NT2/D1 (cell line): ENCODE results near the gene FNTB.

Experiments used
- DNase-seq: peaks from one replicate; pipeline ENCODE4 v3.0.0-alpha.2; 2011; ENCODE audit warnings: low read depth, low spot score
- H3K27me3 ChIP-seq: 2 replicates; pipeline ENCODE4 v1.6.0; 2011; ENCODE audit warnings: mild to moderate bottlenecking; ENCODE audit not compliant: insufficient read length, insufficient read depth
- H3K36me3 ChIP-seq: 2 replicates; pipeline ENCODE4 v1.6.1; 2011; ENCODE audit warnings: mild to moderate bottlenecking, low read length, mixed read lengths; ENCODE audit not compliant: insufficient read depth, insufficient read length
- H3K4me1 ChIP-seq: 2 replicates; pipeline ENCODE4 v1.5.1; 2011; ENCODE audit not compliant: insufficient read depth, insufficient read length
- H3K4me3 ChIP-seq: 2 replicates; pipeline ENCODE4 v1.5.1; 2011; ENCODE audit warnings: low read depth; ENCODE audit not compliant: insufficient read length
- H3K9ac ChIP-seq: 2 replicates; pipeline ENCODE4 v1.6.0; 2011; ENCODE audit warnings: low read depth; ENCODE audit not compliant: insufficient read length
- H3K9me3 ChIP-seq: 2 replicates; pipeline ENCODE4 v1.5.1; 2011; ENCODE audit warnings: mild to moderate bottlenecking, low read length; ENCODE audit not compliant: insufficient read depth
- SUZ12 ChIP-seq: IDR thresholded peaks from 2 replicates; pipeline ENCODE4 v1.6.1; 2011; ENCODE audit not compliant: insufficient read length, insufficient read depth; ENCODE audit errors: extremely low read depth
- YY1 ChIP-seq: IDR thresholded peaks from 2 replicates; pipeline ENCODE4 v1.6.1; 2011; ENCODE audit not compliant: insufficient read length, insufficient read depth
- ZNF274 ChIP-seq: IDR thresholded peaks from 2 replicates; pipeline ENCODE4 v1.6.1; 2011; ENCODE audit warnings: mild to moderate bottlenecking, low read depth, low read length

FNTB gene

DNA sequence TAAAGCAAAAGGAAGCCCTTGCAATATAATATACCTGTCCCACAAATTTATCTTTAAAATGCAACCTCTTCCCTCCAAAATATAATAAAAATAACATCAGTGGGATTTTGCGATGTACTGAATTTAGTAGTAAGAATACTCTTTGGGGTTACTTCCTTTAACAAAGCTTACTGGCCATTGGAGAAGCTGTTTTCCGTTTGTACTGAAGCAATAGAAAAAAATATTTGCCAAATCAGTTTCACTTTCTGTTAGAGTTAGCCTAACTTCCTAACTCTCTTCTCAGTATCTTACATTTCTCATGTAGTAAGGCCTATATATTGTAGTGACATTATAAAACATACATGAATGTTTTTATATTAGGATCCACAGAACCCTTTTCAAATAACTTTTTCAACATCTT lies 111.9 kb downstream of the FNTB start:
- Histone ChIP-seq H3K36me3 (peaks cover 39% of the 10 kb centered on the region), H3K9ac (no peak overlapping the region), H3K27me3 (no peaks in the 10 kb centered on the region), H3K4me3 (no peak overlapping the region), H3K9me3 (no peaks in the 10 kb centered on the region), H3K4me1 (no peaks in the 10 kb centered on the region)
- TF ChIP-seq SUZ12 (no peak), YY1 (no peak), ZNF274 (no peak)
- no peak for DNase-seq

DNA sequence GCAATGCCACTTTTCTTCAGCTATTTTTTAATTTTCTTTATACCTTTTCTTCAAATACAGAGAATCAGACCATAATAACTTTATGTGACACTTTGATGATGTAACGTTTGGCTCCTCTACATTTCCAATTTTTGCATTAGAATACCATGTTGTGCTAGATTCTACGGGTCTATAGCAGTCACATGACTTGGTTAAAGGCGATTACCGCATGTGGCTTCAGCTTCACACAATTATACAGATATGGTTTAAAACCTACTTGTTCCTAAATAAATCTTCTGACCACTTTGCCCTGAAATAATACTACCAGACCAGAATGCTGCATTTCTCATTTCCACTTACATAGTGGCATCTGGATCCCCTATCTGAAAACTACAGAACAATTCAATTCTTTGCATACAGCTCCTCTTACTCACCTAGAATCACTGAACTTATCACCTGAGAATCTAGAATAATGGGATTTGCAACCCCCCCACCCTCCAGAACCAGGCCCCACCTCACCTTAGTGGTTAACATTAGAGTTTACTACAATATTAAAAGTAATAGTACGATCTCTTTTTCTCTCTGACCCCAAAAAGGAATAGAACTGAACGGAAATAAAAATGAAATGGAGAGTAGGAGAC lies 114.3 kb downstream of the FNTB start:
- H3K9ac ChIP-seq: peak overlapping the region; percentile 21
- no peak for TF ChIP-seq ZNF274
- TF ChIP-seq YY1: no peak
- no peak for TF ChIP-seq SUZ12

DNA sequence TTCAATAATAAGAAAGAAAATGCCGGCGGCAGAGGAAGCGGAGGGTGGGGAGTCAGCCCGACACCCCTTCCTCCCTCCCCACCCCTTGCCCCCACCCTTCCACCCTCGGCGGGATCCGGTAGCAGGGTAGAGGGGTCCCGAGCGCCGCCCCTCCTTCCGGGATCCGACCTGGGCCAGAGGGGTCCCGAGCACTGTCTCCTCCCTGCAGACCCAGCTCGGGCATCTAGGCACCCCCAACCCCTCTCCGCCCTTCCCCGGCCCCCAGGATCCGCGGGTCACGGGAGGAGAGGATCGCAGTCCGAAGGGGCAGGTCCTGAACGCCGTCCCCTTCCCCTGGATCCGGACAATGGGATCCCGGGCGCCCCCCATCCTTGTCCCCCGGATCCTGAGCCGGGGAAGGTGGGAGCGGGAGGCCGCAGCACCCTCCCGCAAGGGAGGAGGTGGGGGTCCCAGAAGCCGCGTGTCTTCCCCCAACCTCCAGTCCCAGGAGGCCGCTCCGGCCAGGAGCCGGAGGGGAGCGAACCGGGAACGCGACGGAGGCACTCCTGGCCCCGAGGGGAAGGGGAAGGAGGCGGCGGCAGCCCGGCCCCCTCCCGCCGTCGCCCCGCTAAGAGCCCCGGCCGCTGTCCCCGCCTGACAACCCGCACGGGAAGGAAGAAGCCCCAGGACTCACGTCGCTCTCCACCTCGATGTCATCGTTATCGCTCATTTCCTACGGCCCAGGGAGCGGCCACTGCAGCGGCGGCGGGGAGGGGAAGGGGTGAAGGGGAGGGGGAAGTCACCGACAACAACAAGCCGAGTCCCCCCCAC lies 115.1 kb downstream of the FNTB start:
- peak overlapping the region; percentile 74 for H3K4me3 ChIP-seq
- peak overlapping the region; percentile 82 for H3K9ac ChIP-seq
- no peak for DNase-seq
- H3K27me3 ChIP-seq: no peaks in the 10 kb centered on the region
- H3K9me3 ChIP-seq: no peaks in the 10 kb centered on the region
- TF ChIP-seq SUZ12 (no peak), ZNF274 (no peak), YY1 (no peak)
- no peaks in the 10 kb centered on the region for H3K4me1 ChIP-seq
- peaks cover 21% of the 10 kb centered on the region for H3K36me3 ChIP-seq

More for the DNA sequence above, 114.3 kb downstream of the FNTB start:
- peak overlapping the region; percentile 74 for H3K4me3 ChIP-seq
- H3K36me3 ChIP-seq: peaks cover 21% of the 10 kb centered on the region
- no peaks in the 10 kb centered on the region for H3K4me1 ChIP-seq
- no peaks in the 10 kb centered on the region for H3K27me3 ChIP-seq
- no peaks in the 10 kb centered on the region for H3K9me3 ChIP-seq
- no peak for DNase-seq

DNA sequence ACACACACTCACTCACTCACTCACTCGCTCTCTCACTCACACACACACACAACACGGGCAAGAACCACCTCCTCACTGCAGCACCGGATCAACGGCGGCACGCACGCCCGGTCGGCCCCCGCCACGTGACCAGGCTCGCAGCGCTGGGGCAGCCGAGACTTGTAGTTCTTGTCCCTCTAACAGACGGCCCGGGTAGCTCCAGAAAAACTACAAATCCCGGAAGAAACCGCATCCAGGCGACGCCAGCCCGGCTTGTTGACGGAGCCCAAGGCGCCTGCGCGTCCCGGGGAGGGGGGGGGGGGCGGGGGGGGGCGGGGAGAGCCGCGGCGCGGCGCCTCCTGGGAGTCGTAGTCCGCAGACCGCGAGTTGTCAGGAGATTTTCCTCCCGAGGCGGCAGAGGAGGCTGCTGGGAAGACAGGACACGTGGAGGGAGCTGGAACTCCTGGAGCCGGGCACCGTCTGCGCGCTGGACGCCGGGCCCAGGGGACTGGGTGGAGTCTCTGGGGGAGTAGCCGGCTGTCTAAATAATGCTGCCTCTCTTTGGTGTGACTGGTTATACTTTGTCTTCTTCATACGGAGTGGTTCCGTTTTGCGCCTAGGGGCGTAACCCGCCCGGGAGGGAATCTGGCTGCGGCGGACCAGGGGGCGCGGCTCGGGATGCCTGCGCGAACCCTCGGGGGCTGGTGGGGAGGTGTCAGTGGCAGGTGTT lies 115.9 kb downstream of the FNTB start, which contains the start of gene MAX:
MAX (minus strand) TSS at position 77 of the 709 bp plus-strand sequence. CDS start 178 bp downstream, outside the sequence.
- Histone ChIP-seq H3K4me1 (no peaks in the 10 kb centered on the region), H3K9ac (peak within 1 kb of the TSS; percentile 82), H3K9me3 (no peaks in the 10 kb centered on the region), H3K36me3 (peaks cover 16% of the 10 kb centered on the region), H3K27me3 (no peaks in the 10 kb centered on the region), H3K4me3 (peak within 1 kb of the TSS; percentile 74)
- peak; percentile 91 for DNase-seq
- TF ChIP-seq ZNF274 (no peak), YY1 (no peak), SUZ12 (no peak)

DNA sequence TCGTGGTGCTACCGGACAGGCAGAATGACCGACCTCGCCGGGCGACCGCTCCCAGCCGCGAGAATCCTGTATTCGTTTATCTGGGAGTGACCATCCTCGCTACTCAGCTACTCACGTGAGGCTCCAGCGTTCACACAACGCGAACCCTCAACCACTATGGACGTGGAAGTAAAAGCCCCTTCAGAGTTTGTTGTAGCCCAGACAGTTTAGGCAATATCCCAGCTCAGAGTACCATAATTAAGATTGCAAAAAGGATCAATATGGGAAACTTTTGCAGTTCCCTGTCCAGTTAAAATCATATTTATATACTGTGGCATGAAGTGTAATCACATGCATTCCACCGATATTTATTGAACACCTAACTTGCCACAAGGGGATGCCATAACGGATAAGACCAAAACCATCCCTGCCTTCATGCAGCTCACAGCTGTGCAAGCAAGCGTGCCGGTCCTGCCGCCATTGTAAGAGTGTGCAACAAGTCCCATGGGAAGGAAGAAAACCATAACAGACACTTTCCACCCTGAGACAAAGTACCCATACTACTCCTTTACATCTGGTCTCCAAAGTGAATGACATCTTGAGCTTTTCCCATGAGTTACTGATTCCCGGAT lies 116.6 kb downstream of the FNTB start:
- Histone ChIP-seq H3K36me3 (peaks cover 10% of the 10 kb centered on the region), H3K4me3 (peak overlapping the region; percentile 68), H3K9ac (peak overlapping the region; percentile 81), H3K9me3 (no peaks in the 10 kb centered on the region), H3K27me3 (no peaks in the 10 kb centered on the region), H3K4me1 (no peaks in the 10 kb centered on the region)
- DNase-seq: no peak
- TF ChIP-seq ZNF274 (no peak), SUZ12 (no peak), YY1 (no peak)

DNA sequence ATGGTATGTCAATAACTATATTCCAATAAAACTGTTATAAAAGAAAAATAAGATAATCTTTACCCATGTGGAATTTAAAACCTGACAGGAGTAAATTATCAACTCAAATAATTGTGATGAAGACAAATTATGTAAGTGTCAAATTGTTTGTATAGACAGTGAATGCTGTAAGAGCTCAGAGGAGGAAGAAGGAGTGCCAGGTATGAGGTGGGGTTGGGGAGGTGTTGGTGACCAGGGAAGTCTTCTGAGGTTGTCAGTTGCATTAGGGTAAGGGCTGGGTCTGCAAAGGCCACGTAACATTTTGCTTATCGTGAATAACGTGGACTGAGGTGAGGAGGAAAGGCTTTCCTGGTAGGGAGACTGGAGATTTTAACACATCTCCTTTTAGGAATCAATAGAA lies 118.1 kb downstream of the FNTB start:
- H3K27me3 ChIP-seq: no peaks in the 10 kb centered on the region
- no peaks in the 10 kb centered on the region for H3K9me3 ChIP-seq
- no peak overlapping the region for H3K4me3 ChIP-seq
- no peaks in the 10 kb centered on the region for H3K36me3 ChIP-seq
- no peak for DNase-seq
- H3K4me1 ChIP-seq: no peaks in the 10 kb centered on the region
- TF ChIP-seq ZNF274 (no peak), YY1 (no peak), SUZ12 (no peak)
- no peak overlapping the region for H3K9ac ChIP-seq

DNA sequence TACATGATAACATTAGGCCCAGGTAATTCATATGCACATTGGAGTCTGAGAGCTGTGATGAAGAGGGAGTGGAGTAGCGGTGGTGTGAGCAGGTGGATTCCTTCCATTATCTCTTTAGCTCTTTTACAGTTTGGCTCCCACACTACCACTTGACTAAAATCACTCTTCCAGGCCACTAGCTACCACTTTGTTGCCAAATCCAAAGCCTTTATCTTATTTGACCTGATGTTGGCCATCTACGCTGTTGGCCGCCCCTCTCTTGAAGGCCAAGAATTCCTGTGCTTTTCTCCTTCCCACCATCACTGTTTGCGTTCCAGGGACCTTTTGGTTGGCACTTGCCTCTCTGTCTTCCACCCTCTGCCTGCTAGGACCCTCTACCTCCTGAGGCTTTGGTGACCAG lies 119.6 kb downstream of the FNTB start:
- H3K27me3 ChIP-seq: no peaks in the 10 kb centered on the region
- H3K36me3 ChIP-seq: no peaks in the 10 kb centered on the region
- H3K9me3 ChIP-seq: no peaks in the 10 kb centered on the region
- no peak for TF ChIP-seq YY1
- no peak overlapping the region for H3K4me3 ChIP-seq
- H3K9ac ChIP-seq: no peak overlapping the region
- H3K4me1 ChIP-seq: no peaks in the 10 kb centered on the region
- DNase-seq: no peak
